AG20443 (cell line): ENCODE results near the gene ADAMTS1.
"Not testable (repeated sequence)": the region's sequence is repeated elsewhere in the genome, so short reads cannot be mapped to it uniquely, and the experiment has no call there.

Source experiments
- DNase-seq: peaks from one replicate; pipeline ENCODE4 v3.0.0; 2012; ENCODE audit warnings: low spot score, mixed read lengths

The ADAMTS1 gene

GRCh38 chr21:26845066-26845758, at the start of gene ADAMTS1:
TSS of gene ADAMTS1 (minus strand) at chr21:26845409. CDS start at chr21:26844954, 455 bp downstream.
- peak; percentile 94 for DNase-seq

- no peak for DNase-seq
Measured at GRCh38 chr21:26892151-26892550, 46.9 kb upstream of the ADAMTS1 start.

GRCh38 chr21:26888931-26889330, 43.7 kb upstream of the ADAMTS1 start:
- no peak for DNase-seq

GRCh38 chr21:26888256-26888655, 43.0 kb upstream of the ADAMTS1 start:
- DNase-seq: no peak

GRCh38 chr21:26887251-26887650, 42.0 kb upstream of the ADAMTS1 start:
- DNase-seq: no peak

- DNase-seq: no peak
Measured at GRCh38 chr21:26884436-26884835, 39.2 kb upstream of the ADAMTS1 start.

- DNase-seq: no peak
Measured at GRCh38 chr21:26883768-26884167, 38.6 kb upstream of the ADAMTS1 start.

GRCh38 chr21:26881504-26882228, 36.5 kb upstream of the ADAMTS1 start:
- peak; percentile 35 for DNase-seq

GRCh38 chr21:26877018-26877417, 31.8 kb upstream of the ADAMTS1 start:
- DNase-seq: no peak

- no peak for DNase-seq
Measured at GRCh38 chr21:26874347-26874746, 29.1 kb upstream of the ADAMTS1 start.

GRCh38 chr21:26865857-26866256, 20.6 kb upstream of the ADAMTS1 start:
- no peak for DNase-seq

- not testable (repeated sequence) for DNase-seq
Measured at GRCh38 chr21:26856871-26857350, 11.7 kb upstream of the ADAMTS1 start.

- not testable (repeated sequence) for DNase-seq
Measured at GRCh38 chr21:26854695-26855094, 9.5 kb upstream of the ADAMTS1 start.

- no peak for DNase-seq
Measured at GRCh38 chr21:26852423-26852822, 7.2 kb upstream of the ADAMTS1 start.

- no peak for DNase-seq
Measured at GRCh38 chr21:26851109-26851944, 6.1 kb upstream of the ADAMTS1 start.

- DNase-seq: peak; percentile 29
Measured at GRCh38 chr21:26850116-26850643, 5.0 kb upstream of the ADAMTS1 start.

- peak; percentile 29 for DNase-seq
Measured at GRCh38 chr21:26849428-26850115, 4.4 kb upstream of the ADAMTS1 start.

GRCh38 chr21:26847921-26848320, 2.7 kb upstream of the ADAMTS1 start:
- DNase-seq: no peak

- no peak for DNase-seq
Measured at GRCh38 chr21:26847002-26847401, 1.8 kb upstream of the ADAMTS1 start.

GRCh38 chr21:26846036-26846931, 1.1 kb upstream of the ADAMTS1 start:
- peak; percentile 87 for DNase-seq

- DNase-seq: no peak
Measured at GRCh38 chr21:26845759-26846035, 488 bp upstream of the ADAMTS1 start.
